ENCODE data around the gene PTPRA.
"Not testable (repeated sequence)": the region's sequence is repeated elsewhere in the genome, so short reads cannot be mapped to it uniquely, and the experiment has no call there.

PTPRA gene, protein sequence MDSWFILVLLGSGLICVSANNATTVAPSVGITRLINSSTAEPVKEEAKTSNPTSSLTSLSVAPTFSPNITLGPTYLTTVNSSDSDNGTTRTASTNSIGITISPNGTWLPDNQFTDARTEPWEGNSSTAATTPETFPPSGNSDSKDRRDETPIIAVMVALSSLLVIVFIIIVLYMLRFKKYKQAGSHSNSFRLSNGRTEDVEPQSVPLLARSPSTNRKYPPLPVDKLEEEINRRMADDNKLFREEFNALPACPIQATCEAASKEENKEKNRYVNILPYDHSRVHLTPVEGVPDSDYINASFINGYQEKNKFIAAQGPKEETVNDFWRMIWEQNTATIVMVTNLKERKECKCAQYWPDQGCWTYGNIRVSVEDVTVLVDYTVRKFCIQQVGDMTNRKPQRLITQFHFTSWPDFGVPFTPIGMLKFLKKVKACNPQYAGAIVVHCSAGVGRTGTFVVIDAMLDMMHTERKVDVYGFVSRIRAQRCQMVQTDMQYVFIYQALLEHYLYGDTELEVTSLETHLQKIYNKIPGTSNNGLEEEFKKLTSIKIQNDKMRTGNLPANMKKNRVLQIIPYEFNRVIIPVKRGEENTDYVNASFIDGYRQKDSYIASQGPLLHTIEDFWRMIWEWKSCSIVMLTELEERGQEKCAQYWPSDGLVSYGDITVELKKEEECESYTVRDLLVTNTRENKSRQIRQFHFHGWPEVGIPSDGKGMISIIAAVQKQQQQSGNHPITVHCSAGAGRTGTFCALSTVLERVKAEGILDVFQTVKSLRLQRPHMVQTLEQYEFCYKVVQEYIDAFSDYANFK

DNA sequence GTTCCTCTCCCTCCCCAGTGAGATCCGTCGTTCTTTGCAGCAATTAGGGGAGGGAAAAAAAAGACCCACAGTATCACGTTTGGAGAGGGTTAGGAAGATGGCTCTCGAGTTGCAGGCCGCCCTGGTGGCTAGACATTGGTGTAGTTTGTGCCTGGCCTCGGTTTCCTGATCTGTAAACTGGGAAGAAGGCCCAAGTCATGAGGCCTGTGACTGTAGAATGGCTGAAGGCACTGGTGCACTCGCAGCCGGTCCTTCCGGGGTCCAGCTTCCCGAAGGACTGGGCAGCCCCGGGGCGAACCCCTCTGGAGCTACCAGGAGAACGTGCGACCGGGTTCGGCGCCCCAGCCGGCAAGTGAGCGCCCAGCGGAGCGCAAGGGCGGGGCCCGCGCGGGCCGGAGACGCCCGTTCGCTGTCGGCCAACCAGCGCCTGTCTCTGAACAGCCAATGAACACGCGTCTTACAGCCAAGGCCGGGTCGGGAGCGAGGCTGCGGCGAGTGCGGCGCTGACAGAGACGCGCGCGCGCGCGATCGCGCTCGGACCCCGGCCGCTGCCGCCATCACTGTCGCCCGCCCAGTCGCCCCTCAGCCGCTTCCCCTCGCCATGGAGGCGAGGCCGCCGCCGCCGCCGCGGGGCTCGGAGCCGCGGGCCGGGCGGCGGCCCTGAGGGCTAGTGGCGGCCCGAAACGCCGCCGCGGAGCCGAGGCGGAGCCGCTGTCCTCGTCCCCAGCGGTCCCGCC is at the start of gene PTPRA:
TSS of gene PTPRA (plus strand) at position 472 of the 737 bp plus-strand sequence. CDS start 90,797 bp downstream, outside the sequence.
- DNase-seq, result peak; percentile 94

DNA sequence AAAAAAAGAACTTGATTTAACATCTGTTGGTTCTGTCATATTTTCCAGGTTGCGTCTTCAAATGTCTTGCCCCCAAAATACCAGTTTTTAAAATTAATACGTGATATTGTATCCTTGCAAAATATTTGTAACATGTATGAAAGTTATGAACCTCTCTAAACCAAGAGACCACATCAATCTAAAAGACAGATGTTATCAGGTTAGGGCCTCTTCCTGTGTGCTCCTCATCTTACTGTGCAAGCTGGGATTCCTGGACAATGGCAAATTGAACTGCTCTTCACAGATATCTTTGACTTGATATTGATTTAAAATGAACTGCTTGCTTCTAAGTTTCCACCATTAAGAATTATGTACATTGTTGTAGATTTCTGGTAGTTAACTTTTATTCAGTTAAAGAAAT is 47.5 kb upstream of the PTPRA start:
- DNase-seq, result no peak

DNA sequence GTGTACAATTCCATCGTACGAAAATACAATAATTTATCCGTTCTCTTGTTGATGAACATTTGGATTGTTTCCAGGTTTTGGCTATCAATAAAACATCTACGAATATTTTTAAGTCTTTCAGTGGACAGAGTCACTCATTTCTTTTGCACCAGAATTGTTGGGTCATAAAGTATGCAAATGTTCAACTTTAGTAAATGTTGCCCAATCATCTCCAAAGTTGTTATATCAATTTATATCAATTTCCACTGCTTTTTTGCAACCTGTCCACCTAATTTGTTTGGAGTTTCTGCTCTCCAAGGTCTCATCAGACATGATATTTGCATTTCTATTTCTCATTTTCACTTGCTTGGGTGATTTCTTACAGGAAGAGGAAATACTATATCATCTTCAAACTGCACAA is 46.6 kb upstream of the PTPRA start:
- DNase-seq, result no peak

DNA sequence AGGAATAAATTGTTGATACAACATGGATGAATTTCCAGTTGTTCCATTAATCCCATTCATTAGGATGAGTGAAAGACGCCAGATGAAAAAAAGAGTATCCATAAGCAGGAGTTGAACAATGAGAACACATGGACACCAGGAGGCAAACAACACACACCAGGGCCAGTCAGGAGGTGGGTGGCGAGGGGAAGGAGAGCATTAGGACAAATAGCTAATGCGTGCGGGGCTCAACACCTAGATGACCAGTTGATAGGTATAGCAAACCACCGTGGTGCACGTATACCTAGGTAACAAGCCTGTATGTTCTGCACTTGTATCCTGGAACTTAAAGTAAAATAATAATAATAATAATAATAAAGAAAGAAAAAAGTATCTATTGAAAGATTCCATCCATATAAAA is 43.9 kb upstream of the PTPRA start:
- DNase-seq, result no peak

DNA sequence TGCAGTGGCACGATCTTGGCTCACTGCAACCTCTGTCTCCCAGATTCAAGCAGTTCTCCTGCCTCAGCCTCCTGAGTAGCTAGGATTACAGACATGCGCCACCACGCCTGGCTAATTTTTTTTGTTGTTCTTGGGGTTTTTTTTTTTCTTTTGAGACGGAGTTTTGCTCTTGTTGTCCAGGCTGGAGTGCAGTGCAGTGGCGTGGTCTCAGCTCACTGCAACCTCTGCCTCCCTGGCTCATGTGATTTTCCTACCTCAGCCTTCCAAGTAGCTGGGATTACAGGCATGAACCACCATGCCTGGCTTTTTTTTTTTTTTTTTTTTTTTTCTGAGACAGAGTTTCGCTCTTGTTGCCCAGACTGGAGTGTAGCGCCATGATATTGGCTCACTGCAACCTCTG is 42.1 kb upstream of the PTPRA start:
- not testable (repeated sequence) for DNase-seq

DNA sequence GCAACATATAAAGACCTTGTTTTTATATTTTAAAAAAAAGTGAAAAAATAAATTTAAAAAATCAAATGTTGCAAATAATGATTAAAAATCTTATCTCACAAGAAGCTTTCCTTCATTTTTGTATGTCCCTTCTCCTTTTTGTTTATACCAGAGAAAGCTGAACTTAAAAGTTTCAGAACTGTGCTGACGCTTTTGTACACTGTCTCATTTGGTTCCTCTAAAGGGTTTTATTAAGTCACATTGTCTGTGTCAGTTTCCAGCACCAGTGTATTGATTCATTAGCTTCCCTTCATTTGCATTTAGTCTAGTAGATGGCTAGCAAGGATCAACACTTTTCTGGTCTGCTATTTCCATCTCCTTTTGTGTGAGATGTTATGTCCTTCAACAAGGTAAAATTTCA is 39.5 kb upstream of the PTPRA start:
- no peak for DNase-seq

DNA sequence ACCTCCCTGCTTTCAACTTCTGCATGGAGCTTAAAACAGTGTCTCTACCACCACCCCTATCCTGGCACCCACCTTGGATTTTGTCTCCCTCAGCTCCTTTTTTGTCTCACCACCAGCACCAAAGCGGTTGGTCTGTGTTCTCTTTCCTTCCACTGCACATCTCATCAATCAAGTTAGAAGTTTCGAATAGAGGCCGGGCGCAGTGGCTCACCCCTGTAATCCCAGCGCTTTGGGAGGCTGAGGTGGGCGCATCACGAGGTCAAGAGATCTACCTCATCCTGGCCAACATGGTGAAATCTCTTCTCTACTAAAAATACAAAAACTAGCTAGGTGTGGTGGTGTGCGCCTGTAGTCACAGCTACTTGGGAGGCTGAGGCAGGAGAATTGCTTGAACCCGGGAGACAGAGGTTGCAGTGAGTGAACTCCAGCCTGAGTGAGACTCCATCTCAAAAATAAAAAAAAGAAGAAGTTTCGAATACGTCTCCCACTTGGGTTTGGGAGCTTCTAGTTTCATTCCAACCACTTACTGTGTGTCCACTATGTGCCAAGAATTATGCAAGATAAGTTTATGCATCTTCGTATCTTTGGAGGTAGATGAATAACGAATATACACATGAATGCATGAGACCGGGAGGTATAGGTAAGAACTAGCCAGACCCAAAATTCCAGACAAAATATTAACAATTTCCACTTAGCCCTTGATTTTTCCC is 38.7 kb upstream of the PTPRA start:
- DNase-seq, result no peak

DNA sequence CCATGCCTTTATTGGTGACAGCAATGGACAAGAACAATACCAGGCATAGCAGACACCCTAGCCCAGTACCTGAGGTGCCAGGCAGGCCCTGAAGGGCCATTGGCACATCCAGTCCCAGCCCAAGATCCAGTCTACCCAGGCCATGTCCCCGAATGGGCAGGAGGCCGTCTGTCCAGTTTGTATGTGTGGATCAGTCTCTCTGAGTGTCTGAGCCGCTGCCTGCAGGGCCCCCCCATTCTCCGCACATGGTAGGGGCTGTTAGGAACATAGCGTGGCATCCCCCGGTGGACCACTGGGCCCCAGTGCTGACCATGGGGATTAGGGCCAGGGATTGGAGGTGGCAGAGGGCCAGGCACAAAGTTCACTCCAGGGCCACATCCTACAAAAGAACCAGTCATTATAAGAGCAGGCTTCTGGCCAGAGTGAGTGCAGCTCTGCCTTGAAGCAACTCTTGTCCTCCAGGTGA is 37.9 kb upstream of the PTPRA start:
- DNase-seq, result no peak

DNA sequence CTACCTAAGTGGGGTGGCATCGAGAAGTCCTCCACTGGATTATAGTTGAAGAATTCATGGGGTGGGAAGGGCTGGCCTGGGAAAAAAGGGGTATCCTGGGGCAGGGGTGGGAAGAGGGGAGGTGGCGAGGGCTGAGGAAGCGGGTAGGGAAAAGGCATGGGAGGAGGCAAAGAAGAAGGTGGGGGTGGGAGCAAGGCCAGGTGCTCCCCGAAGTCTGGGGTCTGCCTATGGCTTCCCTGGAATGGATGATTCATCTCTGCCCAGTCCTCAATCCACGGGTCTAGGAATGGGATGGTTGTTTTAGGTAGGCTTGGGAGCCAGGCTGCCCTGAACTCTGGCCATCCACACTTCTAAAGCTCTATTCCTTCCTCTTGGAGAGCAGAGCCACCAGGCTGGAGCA is 37.2 kb upstream of the PTPRA start:
- no peak for DNase-seq

DNA sequence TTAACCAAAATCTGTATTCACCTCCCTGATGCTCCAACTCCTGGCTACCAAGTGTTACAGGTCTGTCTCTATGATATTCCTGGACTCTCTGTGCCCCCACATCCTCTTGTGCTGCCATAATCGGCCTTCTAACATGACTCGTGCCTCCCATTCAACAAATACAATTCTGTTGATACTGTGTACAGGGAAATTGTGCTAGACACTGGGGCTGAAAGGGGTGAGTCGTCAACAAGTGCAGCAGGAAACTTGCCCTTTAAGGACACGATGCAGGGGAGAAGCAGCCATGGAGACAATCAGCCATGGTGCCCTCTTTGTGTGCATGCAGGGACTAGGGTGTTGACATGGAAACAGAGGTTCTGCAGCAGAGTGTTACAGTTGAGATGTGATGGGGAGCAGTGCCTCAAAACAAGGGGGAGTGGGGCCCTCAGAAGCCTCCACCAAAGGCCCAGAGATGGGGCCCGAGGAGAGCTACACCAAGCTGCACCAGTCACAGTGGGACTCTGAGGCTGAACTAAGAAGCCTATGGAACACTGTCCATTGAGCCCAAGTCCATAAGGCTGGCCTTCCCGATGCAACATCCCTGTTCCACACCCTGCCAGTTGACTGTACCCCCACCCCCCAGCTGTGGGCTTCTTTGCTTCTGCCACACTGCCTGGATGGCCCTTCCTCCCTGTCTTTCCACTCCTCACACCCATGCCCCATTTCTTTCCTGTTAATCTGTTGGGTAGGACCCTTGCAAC is 35.9 kb upstream of the PTPRA start:
- no peak for DNase-seq

DNA sequence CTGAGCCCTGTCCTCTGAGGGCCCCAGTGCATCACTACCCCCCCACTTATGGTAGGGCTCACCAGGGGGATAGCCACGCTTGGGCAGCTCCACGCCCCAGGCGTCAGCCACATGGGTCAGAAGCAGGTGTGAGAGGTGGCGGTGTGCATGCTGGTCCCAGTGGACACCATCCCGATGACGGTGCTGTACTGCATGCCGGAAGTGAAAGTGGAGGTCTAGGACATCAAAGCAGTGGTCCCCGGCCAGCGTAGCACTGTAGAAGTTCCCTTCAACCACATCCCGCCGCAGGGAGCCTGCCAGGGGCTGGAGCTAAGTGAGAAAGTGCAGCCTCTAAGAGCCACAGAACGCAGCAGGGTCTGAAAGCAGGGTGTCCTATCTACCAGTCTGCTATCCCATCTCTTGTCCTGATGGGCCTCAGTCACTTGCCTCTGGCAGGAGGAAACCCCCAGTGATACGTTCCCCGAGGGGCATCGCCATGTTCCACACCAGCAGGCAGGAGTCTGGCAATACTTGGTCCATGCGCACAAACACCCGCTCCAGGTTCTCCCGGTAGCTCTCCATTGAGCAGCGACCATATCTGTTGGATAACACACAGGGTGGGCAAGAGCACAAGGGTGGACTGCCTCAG is 35.0 kb upstream of the PTPRA start:
- DNase-seq, result peak; percentile 39

DNA sequence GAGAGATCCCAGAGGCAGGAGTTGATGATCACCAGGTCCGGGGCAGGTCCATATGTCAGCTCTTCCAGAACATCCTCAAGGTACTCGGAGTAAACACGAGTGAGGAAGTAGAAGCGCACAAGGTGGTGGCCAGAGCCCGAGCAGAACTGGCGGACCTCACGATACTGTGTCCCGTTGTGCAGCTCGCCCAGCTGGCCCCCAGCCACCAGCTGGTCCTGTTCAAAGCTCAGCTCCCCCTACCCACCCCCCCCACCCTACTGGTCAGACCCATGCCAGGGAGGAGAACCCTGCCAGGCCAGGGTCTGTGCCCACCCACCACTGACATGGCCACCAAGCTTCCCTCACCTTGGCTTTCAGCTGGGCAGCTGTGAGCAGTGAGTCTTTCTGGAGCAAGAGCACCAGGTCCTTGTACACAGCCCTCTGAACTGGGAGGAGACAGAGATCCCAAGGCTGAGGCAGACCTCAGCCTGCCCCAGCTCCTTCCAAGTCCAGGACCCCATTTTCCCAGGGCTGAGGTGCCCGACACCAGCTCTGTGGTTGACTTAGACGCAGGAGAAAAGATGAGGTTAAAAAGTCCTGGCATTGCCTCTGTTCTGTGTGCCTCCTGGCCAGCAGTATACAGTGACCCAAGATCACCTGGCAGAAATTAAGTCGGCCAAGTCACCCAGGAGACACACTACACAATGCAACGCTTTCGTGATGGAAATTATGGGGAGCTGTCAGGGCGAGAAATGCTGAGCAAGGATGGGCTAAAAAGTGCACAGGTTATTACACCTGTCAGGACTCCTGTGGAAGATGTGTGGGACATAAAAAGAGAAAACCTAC is 34.2 kb upstream of the PTPRA start:
- no peak for DNase-seq

DNA sequence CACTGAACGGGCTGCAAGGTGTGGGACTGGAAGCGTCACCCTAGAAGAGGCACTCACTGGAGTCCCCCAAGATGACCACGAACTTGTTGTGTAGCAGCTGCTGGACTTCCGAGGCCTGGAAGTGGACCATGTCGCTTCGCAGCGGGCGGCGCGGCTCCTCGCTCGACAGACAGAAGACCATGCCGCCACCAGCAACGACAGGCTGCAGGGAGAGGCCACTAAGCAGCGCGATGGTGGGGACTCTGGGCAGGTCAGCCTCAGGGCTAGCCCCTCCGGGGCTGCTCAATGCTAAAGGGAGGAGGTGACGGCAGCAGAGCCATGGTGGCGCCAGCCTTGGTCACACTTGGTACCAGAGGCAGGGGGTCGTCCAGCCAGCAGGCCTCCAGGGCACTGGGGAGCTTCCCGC is 33.5 kb upstream of the PTPRA start:
- DNase-seq, result no peak

DNA sequence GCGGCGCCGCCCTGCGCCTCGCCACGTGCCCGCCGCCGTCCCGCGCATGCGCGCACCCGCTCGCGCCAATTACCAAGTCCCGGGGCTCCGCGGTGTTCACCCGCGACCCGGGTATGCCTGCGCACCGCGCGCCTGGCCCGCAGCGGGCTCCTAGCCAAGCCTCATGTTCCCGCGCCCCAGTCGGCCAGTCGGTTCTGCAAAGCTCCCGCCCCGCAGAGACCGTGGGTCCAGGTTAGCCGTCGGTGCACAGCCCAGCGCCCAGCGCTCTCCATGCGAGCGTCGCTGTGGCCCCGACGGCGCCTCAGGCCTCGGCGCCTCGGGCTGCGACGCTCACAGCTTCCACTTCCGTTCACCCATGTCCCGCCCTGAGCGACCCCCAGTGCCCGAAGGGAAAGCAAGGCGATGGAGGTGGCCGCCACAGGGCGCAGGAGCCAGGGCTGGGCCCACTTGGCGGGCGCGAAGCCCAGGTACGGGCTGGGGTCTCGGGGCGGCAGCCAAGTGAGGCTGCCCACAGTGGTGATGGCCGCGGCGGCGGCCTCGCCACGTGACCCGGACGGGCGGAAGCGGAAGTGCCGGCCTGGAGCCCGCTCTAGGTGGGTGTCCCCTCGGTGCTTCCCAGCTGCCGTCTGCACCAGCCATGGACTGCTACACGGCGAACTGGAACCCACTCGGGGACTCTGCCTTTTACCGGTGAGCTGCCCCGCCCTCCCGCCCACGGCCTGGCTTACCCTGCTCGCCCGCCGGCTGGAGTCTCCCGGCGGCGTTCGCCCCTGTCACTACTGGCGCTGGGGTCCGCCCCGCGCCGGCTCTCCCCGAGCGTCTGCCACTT is 32.9 kb upstream of the PTPRA start, which contains the start of the genes PCED1A and VPS16:
TSS of gene PCED1A (minus strand) at position 518 of the 829 bp plus-strand sequence. CDS start 743 bp downstream, outside the sequence.
TSS of gene VPS16 (plus strand) at position 608 of the 829 bp plus-strand sequence. CDS start at position 638, 30 bp downstream.
- peak; percentile 96 for DNase-seq

DNA sequence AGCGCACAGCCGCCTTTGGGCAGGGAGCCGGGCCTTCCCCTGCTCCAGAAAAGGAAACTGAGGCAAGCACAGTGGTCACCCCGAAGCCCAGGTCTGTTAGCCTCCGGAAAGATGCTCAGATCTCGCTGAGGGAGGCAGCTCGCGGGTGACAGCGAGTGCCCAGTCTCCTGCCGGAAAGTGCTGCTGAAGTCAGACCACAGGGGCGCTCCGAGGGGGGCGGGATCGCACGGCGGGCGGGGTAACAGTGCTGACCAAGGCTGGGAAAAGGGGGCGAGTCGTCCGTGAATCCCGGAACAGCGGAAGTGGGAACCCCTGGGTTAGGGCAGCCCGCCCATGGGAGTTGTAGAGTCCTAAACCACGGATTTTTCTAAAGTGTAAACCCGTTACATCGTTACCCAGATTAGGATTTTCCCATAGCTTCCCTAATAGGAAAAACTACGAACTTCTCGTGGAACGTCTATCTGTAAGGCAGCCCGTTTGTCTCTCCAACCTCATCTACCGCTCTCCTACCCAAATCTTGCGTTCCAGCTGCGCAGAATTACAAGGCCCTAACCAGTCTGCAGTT is 32.2 kb upstream of the PTPRA start:
- peak; percentile 85 for DNase-seq

DNA sequence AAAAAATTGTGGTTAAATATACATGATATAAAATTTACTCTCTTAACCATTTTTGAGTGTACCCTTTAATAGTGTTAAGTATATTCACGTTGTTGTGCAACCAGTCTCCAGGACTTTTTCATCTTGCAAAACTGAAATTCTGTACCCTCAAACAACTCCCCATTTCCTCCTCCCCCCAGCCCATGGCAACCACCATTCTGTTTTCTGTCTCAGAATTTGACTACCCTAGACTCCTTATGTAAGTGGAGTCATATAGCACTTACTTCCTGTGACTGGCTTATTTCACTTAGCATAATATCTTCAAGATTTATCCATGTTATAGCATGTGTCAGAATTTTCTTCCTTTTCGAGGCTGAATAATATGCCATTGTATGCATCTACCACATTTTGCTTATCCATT is 27.7 kb upstream of the PTPRA start:
- no peak for DNase-seq

DNA sequence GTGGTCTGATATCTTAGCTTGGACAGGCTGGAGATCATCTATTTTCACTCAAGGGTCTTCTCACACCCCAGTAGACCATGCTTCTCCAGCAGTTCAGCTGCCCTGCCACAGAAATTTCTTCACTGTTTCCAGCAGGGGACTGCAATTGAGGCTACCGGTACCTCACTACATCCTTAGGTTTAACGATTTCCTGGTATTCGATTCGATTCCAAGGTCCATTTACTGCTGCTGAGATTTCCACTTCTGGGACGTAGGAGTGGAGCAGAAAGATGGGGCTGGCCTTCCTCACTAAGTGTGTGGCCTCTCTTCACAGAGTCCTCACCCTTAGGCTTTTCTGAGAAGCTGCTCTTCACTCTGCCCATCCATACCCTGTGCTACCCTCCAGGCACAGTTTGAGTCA is 26.6 kb upstream of the PTPRA start:
- peak; percentile 35 for DNase-seq

DNA sequence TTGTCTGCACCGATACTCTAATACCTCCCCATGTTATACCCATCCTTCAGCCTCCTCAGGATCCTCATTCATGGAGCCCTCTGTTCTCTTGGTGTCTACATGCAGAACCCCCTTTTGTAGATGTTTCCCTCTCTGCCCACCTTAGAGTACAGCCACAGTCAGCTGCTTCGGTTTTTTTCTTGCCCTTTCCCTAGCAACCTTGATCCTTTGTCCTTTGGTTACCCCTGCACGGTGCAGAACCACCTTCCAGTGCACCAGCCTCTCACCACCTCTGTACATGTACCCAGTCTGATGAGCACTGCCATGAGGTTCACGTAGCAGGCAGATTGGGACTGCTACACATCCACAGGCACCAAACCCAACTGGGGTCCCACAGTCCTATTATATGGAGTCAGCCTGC is 25.5 kb upstream of the PTPRA start:
- peak; percentile 1 for DNase-seq

DNA sequence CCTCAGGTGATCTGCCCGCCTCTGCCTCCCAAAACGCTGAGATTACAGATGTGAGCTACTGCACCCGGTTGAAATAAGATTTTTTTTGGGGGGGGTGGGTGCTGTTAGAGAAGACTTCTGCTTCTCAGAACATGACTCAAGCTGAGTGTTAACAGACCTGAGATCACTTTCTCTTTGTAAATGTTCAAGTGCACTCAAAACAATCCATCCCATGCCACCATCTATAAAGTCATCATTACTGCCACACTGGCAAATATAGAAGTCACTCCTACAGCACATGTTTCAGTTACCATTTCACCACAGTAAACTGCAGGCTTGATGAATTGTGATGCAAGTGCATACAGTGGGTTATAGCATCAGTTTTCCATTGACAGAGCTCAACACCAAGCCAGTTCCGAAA is 23.8 kb upstream of the PTPRA start:
- peak; percentile 10 for DNase-seq

All from right forelimb (tissue), 1 donor.